ENCODE results near the gene OR2T29.
"Not testable (repeated sequence)": the region's sequence is repeated elsewhere in the genome, so short reads cannot be mapped to it uniquely, and the experiment has no call there.

The OR2T29 gene

GRCh38 chr1:248507773-248508172, 54.8 kb downstream of the OR2T29 start, which contains the start of gene OR2G6:
Gene OR2G6 (plus strand): TSS chr1:248508073. CDS start chr1:248521647, 13,574 bp downstream.
- not testable (repeated sequence) for DNase-seq

Data from stimulated activated CD4-positive, alpha-beta T cell treated with anti-CD3 and anti-CD28 coated beads, Interleukin-1b, Interleukin-23, amount 100 ng/mL, for 48 hours (primary cell).